ENCODE results near the gene PREX1.

The PREX1 gene

GRCh38 chr20:48619126-48620101 lies 208.4 kb downstream of the PREX1 start:
- DNase-seq (ENCODE audit: low spot score): no peak

- DNase-seq (ENCODE audit: low spot score): no peak
Observed at GRCh38 chr20:48618631-48619030, 209.2 kb downstream of the PREX1 start.

- no peak for DNase-seq (ENCODE audit: low spot score)
Observed at GRCh38 chr20:48618052-48618451, 209.7 kb downstream of the PREX1 start.

- no peak for DNase-seq (ENCODE audit: low spot score)
Observed at GRCh38 chr20:48617481-48617880, 210.3 kb downstream of the PREX1 start.

- DNase-seq (ENCODE audit: low spot score): no peak
Observed at GRCh38 chr20:48616481-48616880, 211.3 kb downstream of the PREX1 start.

- DNase-seq (ENCODE audit: low spot score): no peak
Observed at GRCh38 chr20:48615871-48616270, 211.9 kb downstream of the PREX1 start.

GRCh38 chr20:48614593-48615274 lies 213.1 kb downstream of the PREX1 start:
- DNase-seq (ENCODE audit: low spot score): no peak

GRCh38 chr20:48613926-48614325 lies 213.9 kb downstream of the PREX1 start:
- no peak for DNase-seq (ENCODE audit: low spot score)

- no peak for DNase-seq (ENCODE audit: low spot score)
Observed at GRCh38 chr20:48612335-48612734, 215.5 kb downstream of the PREX1 start.

GRCh38 chr20:48610996-48611395 lies 216.8 kb downstream of the PREX1 start:
- DNase-seq (ENCODE audit: low spot score): no peak

GRCh38 chr20:48609491-48609978 lies 218.3 kb downstream of the PREX1 start:
- DNase-seq (ENCODE audit: low spot score): no peak

- DNase-seq (ENCODE audit: low spot score): no peak
Observed at GRCh38 chr20:48608756-48609155, 219.0 kb downstream of the PREX1 start.

GRCh38 chr20:48607544-48607865 lies 220.3 kb downstream of the PREX1 start:
- DNase-seq (ENCODE audit: low spot score): no peak

GRCh38 chr20:48606841-48607543 lies 220.8 kb downstream of the PREX1 start:
- no peak for DNase-seq (ENCODE audit: low spot score)

GRCh38 chr20:48606172-48606840 lies 221.5 kb downstream of the PREX1 start:
- no peak for DNase-seq (ENCODE audit: low spot score)

- DNase-seq (ENCODE audit: low spot score): no peak
Observed at GRCh38 chr20:48605364-48606171, 222.2 kb downstream of the PREX1 start.

- no peak for DNase-seq (ENCODE audit: low spot score)
Observed at GRCh38 chr20:48604936-48605335, 222.9 kb downstream of the PREX1 start.

- DNase-seq (ENCODE audit: low spot score): no peak
Observed at GRCh38 chr20:48604426-48604825, 223.4 kb downstream of the PREX1 start.

- DNase-seq (ENCODE audit: low spot score): no peak
Observed at GRCh38 chr20:48603819-48604405, 223.9 kb downstream of the PREX1 start.

GRCh38 chr20:48603116-48603818 lies 224.5 kb downstream of the PREX1 start:
- no peak for DNase-seq (ENCODE audit: low spot score)

All from HuH-7.5 (cell line).